ENCODE measurements around the gene RALA.

DNA sequence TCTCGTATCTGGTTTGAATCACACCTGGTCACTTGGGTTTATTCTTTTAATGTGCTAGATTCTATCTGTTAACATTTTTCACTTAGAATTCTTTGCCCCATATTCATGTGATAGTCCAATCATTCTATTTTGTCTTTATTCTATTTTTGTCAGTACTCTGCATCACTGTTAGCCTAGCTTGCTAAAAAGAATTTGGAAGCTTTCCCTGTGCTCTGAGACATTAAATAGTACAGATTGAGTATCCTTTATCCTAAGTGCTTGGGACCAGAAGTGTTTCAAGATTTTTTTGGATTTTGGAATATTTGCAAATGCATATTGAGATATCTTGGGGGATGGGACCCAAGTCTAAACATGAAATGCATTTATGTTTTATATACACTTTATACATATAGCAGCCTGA lies 51.0 kb downstream of the RALA start:
- TF ChIP-seq, protein P1, sequence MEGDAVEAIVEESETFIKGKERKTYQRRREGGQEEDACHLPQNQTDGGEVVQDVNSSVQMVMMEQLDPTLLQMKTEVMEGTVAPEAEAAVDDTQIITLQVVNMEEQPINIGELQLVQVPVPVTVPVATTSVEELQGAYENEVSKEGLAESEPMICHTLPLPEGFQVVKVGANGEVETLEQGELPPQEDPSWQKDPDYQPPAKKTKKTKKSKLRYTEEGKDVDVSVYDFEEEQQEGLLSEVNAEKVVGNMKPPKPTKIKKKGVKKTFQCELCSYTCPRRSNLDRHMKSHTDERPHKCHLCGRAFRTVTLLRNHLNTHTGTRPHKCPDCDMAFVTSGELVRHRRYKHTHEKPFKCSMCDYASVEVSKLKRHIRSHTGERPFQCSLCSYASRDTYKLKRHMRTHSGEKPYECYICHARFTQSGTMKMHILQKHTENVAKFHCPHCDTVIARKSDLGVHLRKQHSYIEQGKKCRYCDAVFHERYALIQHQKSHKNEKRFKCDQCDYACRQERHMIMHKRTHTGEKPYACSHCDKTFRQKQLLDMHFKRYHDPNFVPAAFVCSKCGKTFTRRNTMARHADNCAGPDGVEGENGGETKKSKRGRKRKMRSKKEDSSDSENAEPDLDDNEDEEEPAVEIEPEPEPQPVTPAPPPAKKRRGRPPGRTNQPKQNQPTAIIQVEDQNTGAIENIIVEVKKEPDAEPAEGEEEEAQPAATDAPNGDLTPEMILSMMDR (IDR thresholded peaks at IDR 0.05; ENCODE audit: low read depth, low read length): no peak
- no peak for TF ChIP-seq POLR2A (IDR thresholded peaks at IDR 0.05; ENCODE audit: extremely low read depth, insufficient read length)
- TF ChIP-seq MAX (IDR thresholded peaks at IDR 0.05; ENCODE audit: low read depth, low read length): no peak

All from NB4 (cell line).